Non-pigmented ciliary epithelial cell (primary cell): ENCODE measurements around the gene SCAMP5.

ENCODE experiments used
- DNase-seq: peaks from one replicate; pipeline ENCODE4 v3.0.0-alpha.2; 2010; ENCODE audit warnings: low read depth

Gene SCAMP5

GRCh38 chr15:74977599-74977998, 17.8 kb upstream of the SCAMP5 start:
- no peak for DNase-seq

GRCh38 chr15:74978077-74978476, 17.3 kb upstream of the SCAMP5 start:
- DNase-seq, result no peak

GRCh38 chr15:74978503-74978902, 16.9 kb upstream of the SCAMP5 start:
- DNase-seq, result no peak

- no peak for DNase-seq
Measured at GRCh38 chr15:74982183-74982582, 13.2 kb upstream of the SCAMP5 start.

GRCh38 chr15:74983725-74984231, 11.6 kb upstream of the SCAMP5 start:
- no peak for DNase-seq

- DNase-seq, result no peak
Measured at GRCh38 chr15:74988007-74988800, 7.2 kb upstream of the SCAMP5 start.

GRCh38 chr15:74989527-74989926, 5.8 kb upstream of the SCAMP5 start:
- no peak for DNase-seq

- no peak for DNase-seq
Measured at GRCh38 chr15:74992619-74993018, 2.7 kb upstream of the SCAMP5 start.

- no peak for DNase-seq
Measured at GRCh38 chr15:74994236-74994635, 1.1 kb upstream of the SCAMP5 start.

- DNase-seq, result no peak
Measured at GRCh38 chr15:74994685-74995084, 678 bp upstream of the SCAMP5 start.

- no peak for DNase-seq
Measured at GRCh38 chr15:74995779-74996765, 709 bp downstream of the SCAMP5 start.

GRCh38 chr15:74997141-74997540, 1.8 kb downstream of the SCAMP5 start:
- no peak for DNase-seq

- DNase-seq, result no peak
Measured at GRCh38 chr15:74997543-74997942, 2.2 kb downstream of the SCAMP5 start.

GRCh38 chr15:75001310-75001709, 5.9 kb downstream of the SCAMP5 start:
- DNase-seq, result no peak

- DNase-seq, result no peak
Measured at GRCh38 chr15:75002398-75002797, 7.0 kb downstream of the SCAMP5 start.

- DNase-seq, result no peak
Measured at GRCh38 chr15:75007216-75007615, 11.9 kb downstream of the SCAMP5 start.

- no peak for DNase-seq
Measured at GRCh38 chr15:75008221-75008625, 12.9 kb downstream of the SCAMP5 start.

GRCh38 chr15:75008629-75009326, 13.4 kb downstream of the SCAMP5 start:
- no peak for DNase-seq

- DNase-seq, result no peak
Measured at GRCh38 chr15:75016431-75016830, 21.1 kb downstream of the SCAMP5 start.

- DNase-seq, result no peak
Measured at GRCh38 chr15:75019916-75020315, 24.6 kb downstream of the SCAMP5 start.

- DNase-seq, result no peak
Measured at GRCh38 chr15:75021341-75021740, 26.0 kb downstream of the SCAMP5 start.

GRCh38 chr15:75022783-75023180, 27.4 kb downstream of the SCAMP5 start:
- DNase-seq, result no peak
